Activated naive CD8-positive, alpha-beta T cell (primary cell): ENCODE data around the gene SHISA7.
"Not testable (repeated sequence)": the region's sequence is repeated elsewhere in the genome, so short reads cannot be mapped to it uniquely, and the experiment has no call there.

Experiments used
- H3K27ac Mint-ChIP-seq: one replicate; pipeline ENCODE4 v1.8.0; 2021; ENCODE audit warnings: mixed read lengths
- H3K27me3 Mint-ChIP-seq: one replicate; pipeline ENCODE4 v1.8.0; 2021; ENCODE audit warnings: mixed read lengths
- H3K36me3 Mint-ChIP-seq: one replicate; pipeline ENCODE4 v1.8.0; 2021; ENCODE audit warnings: mixed read lengths
- H3K4me1 Mint-ChIP-seq: one replicate; pipeline ENCODE4 v1.8.0; 2021; ENCODE audit warnings: low read depth, mixed read lengths
- H3K4me3 Mint-ChIP-seq: one replicate; pipeline ENCODE4 v1.8.0; 2021; ENCODE audit warnings: mild to moderate bottlenecking, mixed read lengths
- H3K9me3 Mint-ChIP-seq: one replicate; pipeline ENCODE4 v1.8.0; 2021; ENCODE audit warnings: low read depth, mixed read lengths

SHISA7 gene

DNA sequence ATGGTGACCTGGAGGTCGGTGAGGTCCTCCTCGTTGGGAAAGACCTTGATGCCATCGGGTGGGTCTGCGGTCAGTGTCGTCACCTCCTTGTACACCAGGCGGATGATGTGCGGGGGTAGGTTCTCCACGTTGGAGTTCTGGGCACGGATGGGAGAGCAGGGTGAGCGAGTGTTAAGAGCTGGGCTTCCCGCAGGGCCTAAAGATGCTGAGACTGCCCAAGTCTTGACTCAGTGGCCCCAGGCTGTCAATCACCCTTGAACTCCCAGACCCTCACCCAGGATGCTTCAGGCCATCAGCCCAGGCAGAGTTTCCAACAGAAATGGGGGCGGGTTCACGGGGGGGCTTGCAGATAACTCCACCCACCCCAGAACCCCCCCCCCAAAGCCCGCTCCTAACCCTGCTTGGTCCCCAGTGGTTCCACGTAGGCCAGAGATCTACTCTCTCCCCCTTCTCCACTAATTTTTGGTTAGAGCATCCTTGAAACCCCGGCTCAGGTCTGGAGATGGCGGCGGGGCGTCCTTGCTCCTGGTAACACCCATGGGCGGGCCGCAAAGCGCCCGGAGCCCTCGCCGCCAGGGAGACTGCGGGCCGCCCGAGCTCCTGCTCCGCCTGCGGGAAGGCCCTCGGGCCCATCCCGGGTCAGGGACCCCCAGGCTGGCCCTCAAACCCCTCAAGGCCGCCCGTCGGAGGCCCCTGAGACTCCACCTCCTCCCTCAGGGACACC, 36.1 kb downstream of the SHISA7 start:
- H3K36me3 Mint-ChIP-seq = peaks cover 3% of the 10 kb centered on the region
- no peaks in the 10 kb centered on the region for H3K27me3 Mint-ChIP-seq
- H3K4me1 Mint-ChIP-seq = peaks cover 29% of the 10 kb centered on the region
- peaks cover 3% of the 10 kb centered on the region for H3K9me3 Mint-ChIP-seq
- H3K27ac Mint-ChIP-seq = peak overlapping the region; percentile 28
- peak overlapping the region; percentile 89 for H3K4me3 Mint-ChIP-seq

DNA sequence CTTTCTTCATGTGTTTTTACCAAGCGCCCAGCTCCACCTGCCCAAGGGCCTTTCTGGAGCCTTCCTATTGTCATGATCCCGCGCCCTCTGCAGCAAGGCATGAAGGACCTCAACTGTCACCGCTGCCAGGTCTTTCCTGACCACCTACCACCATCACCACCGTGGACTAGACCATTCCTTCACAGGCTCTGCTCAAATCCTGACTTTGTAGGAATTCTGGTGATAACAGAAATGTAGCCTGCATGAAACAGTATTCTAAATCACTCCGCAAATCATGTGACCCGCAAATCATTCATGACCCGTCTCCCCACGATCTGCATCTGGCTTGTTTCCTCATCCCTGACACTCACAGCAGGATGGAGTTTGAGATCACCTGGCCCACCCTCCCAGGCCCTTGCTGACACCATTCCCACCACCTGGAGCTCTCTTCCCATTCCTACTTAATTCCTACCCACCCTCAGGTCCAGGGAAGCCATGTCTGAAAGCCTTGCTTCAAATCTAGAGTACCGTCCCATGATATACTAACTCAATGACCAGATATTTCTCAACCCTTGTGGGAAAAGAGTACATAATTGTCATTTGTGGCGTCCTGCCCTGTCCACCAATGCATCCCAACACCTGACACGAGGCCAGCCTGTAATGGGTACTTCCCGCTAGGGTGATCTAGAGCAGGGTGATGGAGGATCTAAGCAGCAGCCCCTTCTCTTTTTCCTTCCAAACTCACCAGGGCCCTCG, 36.8 kb downstream of the SHISA7 start:
- Mint-ChIP-seq H3K27ac (peak overlapping the region; percentile 28), H3K9me3 (peaks cover 3% of the 10 kb centered on the region), H3K4me3 (peak overlapping the region; percentile 89), H3K36me3 (peaks cover 3% of the 10 kb centered on the region), H3K4me1 (peaks cover 29% of the 10 kb centered on the region), H3K27me3 (no peaks in the 10 kb centered on the region)

DNA sequence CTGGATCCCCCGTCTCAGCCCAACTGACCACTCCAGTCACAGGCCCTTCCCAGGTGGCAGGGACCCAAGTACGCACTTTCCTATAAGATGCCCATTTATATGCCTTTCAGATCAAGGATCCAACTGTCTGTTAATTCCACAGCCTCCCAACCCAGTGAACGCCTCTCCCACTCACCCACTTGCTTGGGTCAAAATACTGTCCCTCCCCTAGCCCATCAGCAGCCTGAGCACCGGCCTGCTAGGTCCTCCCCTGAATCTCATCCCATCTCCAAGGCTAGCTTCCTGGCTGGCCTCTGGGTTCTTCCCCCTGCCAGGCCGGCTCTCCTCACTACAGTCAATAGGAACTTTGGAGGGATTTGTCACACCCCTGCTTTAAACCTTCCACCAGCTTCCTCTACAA, 37.5 kb downstream of the SHISA7 start:
- Mint-ChIP-seq H3K27me3 (no peaks in the 10 kb centered on the region), H3K36me3 (peaks cover 3% of the 10 kb centered on the region), H3K4me1 (peaks cover 29% of the 10 kb centered on the region), H3K9me3 (peaks cover 3% of the 10 kb centered on the region), H3K4me3 (peak overlapping the region; percentile 89), H3K27ac (no peak overlapping the region)

DNA sequence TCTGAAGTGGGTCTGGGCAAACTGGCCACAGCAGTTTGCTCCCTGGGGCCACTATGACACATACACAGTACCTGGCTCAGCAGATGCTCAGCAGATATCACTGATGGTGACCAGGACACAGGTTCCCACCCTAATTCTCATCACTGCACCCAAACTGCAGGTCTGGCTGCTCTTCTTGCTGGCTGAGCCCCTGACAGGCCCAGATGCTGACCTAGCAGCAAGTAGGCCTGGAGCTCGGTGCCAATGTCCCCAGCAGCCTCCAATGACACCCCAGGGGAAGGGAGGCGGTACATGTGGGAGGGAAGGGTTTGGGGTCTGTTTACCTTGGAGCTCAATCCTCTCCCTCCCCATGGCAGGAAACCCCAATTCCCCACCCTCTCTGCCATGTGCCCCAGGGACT, 40.6 kb downstream of the SHISA7 start:
- Mint-ChIP-seq H3K36me3 (peaks cover 3% of the 10 kb centered on the region), H3K4me1 (peaks cover 23% of the 10 kb centered on the region), H3K27me3 (no peaks in the 10 kb centered on the region), H3K9me3 (no peaks in the 10 kb centered on the region), H3K27ac (no peak overlapping the region), H3K4me3 (no peak overlapping the region)

DNA sequence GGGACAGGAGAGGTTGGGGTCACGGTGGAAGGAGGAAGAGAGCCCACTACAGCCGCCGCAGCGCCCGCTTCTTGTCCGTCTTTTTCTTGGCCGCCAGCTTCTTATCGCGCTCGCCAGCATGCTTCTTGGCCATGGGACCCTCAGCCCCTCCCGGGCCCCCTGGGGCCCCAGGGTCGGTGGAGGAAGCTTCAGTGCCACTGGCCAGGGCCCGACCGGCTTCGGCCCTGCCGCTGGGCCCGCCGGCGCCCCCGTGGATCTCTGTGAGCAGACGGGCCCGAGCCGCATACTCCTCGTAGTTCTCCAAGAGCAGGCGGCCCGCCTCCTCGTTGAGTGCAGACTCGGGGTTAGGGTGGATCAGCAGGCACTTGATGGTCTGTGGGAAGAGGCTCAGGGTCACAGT, 41.7 kb downstream of the SHISA7 start:
- not testable (repeated sequence) for H3K27me3 Mint-ChIP-seq, H3K4me3 Mint-ChIP-seq

DNA sequence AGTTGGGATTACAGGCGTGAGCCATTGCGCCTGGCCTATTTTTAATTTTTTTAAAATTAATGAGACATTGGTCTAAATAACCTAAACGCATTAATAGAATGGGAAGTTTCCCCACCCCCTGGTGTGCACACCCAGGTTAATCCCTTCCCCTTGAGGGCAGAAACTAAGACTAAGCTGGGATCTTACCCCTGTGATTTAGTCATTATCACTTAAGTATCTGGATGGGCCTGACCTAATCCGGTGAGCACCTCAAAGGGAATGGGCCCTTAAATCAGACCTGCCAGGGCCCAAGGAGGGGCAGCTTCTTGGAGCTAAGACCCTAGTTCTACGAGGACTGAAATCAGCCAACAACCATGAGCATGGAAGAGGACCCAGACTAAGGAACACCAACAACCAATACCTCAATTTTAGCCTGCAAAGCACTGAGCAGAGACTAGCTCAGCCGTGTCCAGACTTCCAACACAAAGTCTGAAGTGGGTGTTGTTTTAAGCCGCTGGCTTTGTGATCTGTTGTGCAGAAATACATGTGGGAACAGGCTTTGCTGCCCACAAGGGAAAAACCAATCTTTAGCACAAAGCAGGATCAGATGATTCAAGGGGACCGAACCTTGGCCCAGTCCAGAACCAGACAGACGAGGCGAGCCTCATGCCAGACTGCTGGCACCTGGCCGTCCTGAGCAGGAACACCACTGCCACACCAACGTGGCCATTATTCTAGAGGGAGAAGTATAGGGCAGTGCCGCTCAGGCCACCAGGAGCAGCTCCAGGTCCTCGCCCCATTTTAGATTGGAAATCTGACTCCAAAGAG, 42.6 kb downstream of the SHISA7 start:
- Mint-ChIP-seq H3K9me3 (no peaks in the 10 kb centered on the region), H3K4me3 (no peak overlapping the region)

More for the DNA sequence above, 41.7 kb downstream of the SHISA7 start:
- not testable (repeated sequence) for H3K9me3 Mint-ChIP-seq, H3K36me3 Mint-ChIP-seq, H3K27ac Mint-ChIP-seq
- H3K4me1 Mint-ChIP-seq = peaks cover 19% of the 10 kb centered on the region

DNA sequence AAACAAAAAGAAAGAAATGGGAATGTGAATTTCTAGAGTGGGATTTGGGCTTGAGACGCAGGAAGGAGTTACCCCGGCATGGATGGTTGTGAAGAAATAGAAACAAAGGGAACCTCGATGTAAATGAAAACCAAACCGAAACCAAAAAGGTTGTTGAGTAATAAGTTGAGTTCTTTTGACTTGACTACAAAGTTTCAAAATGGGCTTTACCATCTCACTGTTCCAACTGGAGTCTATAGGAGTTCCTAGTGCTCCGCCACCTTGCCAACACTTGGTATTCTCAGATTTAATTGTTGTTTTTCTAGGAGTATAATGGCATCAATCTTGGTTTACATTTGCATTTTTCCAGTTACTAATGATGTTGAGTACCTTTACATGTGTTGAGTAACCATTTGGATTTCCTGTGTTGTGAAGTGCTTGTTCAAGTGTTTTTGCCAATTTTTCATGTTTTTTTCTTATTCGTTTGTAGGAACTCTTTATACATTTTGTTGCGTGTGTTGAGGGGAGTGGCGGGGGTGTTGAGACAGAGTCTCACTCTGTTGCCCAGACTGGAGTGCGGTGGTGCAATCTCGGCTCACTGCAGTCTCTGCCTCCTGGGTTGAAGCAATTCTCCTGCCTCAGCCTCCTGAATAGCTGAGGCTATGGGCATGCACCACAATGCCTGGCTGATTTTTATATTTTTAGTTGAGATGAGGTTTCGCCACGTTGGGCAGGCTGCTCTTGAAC, 44.7 kb downstream of the SHISA7 start:
- Mint-ChIP-seq H3K4me1 (peaks cover 7% of the 10 kb centered on the region), H3K4me3 (no peak overlapping the region), H3K9me3 (no peaks in the 10 kb centered on the region), H3K27ac (no peak overlapping the region), H3K27me3 (no peaks in the 10 kb centered on the region), H3K36me3 (no peaks in the 10 kb centered on the region)

More for the DNA sequence above, 42.6 kb downstream of the SHISA7 start:
- Mint-ChIP-seq H3K27ac (peak overlapping the region; percentile 22), H3K4me1 (peaks cover 10% of the 10 kb centered on the region), H3K36me3 (no peaks in the 10 kb centered on the region), H3K27me3 (no peaks in the 10 kb centered on the region)

DNA sequence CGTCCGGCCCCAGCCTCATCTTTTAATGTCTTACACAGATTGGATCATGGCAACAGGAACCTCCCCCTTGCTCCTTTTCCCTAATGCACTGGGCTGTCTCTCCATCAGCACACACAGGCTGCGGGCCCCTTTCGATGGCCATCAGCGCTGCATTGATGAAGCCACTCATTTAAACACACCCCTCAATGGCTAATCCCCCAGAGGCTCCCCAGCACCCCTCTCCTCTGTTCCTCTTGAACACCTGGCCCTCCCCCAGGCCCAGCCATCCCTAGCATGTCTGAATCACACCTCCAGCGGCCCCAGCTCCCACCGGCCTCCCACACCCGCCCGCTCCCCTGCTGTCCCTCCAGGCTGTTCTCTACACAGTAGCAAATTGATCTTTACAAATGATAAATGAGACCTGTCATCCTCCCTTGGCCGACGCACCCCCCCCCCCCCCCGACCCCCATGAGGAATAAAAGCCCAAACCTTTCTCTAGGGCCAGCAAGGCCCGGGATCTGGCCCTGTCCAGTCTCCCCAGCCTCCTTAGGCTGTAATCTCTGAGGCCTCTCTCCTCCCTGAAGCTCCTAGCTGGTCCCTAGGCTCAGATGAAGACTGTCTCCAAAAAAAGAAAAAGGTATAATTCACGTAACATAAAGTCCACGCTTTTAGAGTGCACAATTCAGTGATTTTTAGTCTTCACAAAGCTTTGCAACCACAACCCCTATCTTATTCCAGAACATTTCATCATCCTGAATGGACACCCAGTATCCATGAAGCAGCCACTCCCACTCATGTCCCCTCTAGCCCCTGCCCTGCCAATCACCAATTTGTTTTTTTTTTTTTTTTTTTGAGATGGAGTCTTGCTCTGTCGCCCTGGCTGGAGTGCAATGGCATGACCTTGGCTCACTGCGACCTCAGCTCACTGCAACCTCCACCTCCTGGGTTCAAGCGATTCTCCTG, 50.0 kb downstream of the SHISA7 start:
- H3K36me3 Mint-ChIP-seq = peaks cover 2% of the 10 kb centered on the region
- H3K27me3 Mint-ChIP-seq = no peaks in the 10 kb centered on the region
- H3K27ac Mint-ChIP-seq = no peak overlapping the region
- H3K4me3 Mint-ChIP-seq = no peak overlapping the region
- peaks cover 30% of the 10 kb centered on the region for H3K4me1 Mint-ChIP-seq
- H3K9me3 Mint-ChIP-seq = no peaks in the 10 kb centered on the region

DNA sequence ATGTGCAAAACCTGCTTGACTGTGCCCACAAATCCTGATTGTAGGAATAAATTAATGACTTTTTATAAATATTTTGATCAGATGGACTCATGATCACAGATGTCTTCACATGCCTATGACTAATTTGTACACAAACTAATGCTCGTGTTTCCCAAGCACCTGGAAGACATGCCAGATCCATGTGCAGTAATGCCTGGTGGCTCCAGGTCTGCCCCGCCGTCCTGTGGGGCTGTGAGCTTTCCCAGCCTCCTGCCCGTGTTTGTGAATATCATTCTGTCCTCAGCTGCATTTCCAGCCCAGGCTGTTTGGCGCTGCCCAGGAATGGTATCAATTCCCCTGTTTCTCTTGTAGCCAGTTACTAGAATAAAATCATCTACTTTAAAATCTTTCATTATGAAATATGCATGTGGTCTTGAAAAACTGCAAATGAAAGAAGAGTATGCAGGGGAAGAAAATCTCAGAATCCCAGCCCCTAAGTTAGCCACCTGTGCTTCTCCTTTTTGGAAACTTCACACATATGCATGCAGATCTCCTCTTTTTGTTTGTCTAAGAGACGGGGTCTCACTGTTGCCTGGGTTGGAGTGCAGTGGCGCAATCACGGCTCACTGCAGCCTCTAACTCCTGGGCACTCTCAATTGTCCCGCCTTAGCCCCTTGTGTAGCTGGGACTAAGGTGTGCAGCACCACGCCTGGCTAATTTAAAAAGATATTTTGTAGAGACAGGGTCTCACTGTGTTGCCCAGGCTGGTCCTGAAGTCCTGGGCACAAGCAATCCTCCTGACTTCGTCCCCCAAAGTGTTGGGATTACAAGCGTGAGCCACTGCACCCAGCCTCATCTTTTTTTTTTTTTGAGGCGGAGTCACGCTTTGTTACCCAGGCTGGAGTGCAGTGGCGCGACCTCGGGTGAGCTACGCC, 51.1 kb downstream of the SHISA7 start:
- Mint-ChIP-seq H3K27ac (peak overlapping the region; percentile 16), H3K4me1 (peaks cover 34% of the 10 kb centered on the region)

DNA sequence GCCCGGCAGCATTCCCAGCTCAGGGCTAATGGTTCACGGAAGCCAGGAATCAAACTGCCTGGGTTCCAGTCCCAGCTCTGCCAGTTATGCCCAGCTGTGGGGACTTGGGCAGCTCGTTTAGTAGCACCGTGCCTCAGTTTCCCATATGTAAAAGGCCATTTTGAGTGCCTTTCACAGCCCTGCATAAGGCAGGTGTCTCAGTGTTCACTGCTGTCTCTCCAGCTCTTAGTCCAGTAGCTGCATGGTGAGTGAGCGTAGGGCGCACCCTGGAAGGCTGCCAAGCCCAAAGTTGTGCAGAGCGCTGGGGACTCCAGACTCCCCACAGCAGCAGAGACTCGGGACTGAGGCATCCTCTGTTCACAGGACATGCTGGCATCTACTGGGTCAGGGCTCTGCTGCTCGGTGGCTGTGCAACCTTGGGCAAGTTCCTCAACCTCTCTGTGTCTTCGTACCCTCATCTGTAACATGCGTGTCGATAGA, 51.9 kb downstream of the SHISA7 start:
- no peaks in the 10 kb centered on the region for H3K27me3 Mint-ChIP-seq
- peaks cover 8% of the 10 kb centered on the region for H3K36me3 Mint-ChIP-seq
- no peak overlapping the region for H3K4me3 Mint-ChIP-seq
- H3K9me3 Mint-ChIP-seq = no peaks in the 10 kb centered on the region
- H3K27ac Mint-ChIP-seq = peak overlapping the region; percentile 16
- H3K4me1 Mint-ChIP-seq = peaks cover 35% of the 10 kb centered on the region

More for the DNA sequence above, 51.1 kb downstream of the SHISA7 start:
- Mint-ChIP-seq H3K4me3 (no peak overlapping the region), H3K36me3 (peaks cover 2% of the 10 kb centered on the region), H3K27me3 (no peaks in the 10 kb centered on the region), H3K9me3 (no peaks in the 10 kb centered on the region)

DNA sequence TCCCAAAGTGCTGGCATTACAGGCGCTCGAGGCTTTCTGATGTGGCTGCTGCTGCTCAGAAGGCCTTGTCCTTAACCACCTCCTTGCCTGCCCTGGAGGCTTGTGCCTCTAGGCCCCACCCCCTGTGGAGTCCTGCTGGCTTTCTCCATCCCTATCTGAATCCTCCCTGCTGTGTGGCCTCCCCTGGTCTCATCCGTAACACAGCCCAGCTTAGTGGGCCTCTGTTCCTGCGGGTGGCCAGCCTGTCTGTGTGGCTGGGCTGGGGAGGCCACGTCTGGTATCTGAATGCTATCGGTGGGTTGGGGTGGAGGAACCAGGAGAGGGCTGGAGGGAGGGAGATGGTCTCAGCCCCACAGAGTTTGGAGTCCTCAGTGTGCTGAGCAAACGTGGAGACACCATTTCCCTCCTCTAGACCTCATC, 52.6 kb downstream of the SHISA7 start:
- Mint-ChIP-seq H3K4me1 (peaks cover 35% of the 10 kb centered on the region), H3K36me3 (peaks cover 11% of the 10 kb centered on the region), H3K27ac (peak overlapping the region; percentile 77), H3K9me3 (no peaks in the 10 kb centered on the region), H3K4me3 (peak overlapping the region; percentile 73), H3K27me3 (no peaks in the 10 kb centered on the region)

DNA sequence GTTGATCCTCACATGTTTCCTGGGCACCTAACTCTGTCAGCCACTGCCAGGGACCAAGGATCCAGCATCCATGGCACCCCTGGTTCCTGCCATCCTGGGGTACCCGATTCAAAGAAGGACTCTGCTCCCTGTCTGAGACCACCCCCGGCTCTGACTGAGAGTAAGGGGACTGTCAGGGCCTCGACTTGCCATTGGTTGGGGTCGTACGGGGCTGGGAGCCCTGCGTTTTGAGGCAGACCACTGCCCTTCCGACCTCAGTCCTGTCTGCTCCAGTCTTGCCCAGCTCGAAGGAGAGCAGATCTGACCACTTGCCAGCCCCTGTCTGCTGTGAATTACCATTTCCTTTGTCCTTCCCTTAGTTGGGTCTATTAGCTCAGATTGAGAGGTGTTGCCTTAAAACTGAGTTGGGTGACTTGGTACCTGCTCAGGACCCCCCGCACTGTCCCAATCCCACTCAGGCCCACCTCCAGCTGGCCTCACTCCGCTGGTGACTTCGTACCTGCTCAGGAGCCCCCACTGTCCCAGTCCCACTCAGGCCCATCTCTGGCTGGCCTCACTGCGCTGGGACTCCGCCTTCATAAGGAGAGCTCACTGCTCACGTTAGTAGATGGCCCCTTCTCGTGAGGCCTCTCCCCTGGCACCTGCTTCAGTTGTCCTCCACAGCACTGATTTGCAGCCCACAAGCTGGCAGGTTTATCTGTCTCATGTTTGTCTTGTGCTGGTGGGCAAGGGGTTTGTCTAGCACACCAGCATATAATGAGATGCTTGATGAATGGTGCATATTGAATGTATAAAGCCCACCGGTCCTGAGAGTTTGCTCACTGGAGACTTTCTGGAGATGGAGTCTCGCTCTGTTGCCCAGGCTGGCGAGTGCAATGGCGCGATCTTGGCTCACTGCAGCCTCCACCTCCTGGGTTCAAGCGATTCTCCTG, 53.4 kb downstream of the SHISA7 start:
- no peaks in the 10 kb centered on the region for H3K27me3 Mint-ChIP-seq
- H3K4me1 Mint-ChIP-seq = peaks cover 38% of the 10 kb centered on the region
- peak overlapping the region; percentile 72 for H3K27ac Mint-ChIP-seq
- peak overlapping the region; percentile 98 for H3K4me3 Mint-ChIP-seq
- no peaks in the 10 kb centered on the region for H3K9me3 Mint-ChIP-seq
- peaks cover 11% of the 10 kb centered on the region for H3K36me3 Mint-ChIP-seq
